ENCODE data around the gene TRMT112.

- no peak for TF ChIP-seq POLR2A (IDR thresholded peaks at IDR 0.05; ENCODE audit: low read length)
- no peak for TF ChIP-seq CTCF (IDR thresholded peaks at IDR 0.05)
- no peak for TF ChIP-seq RFX5 (IDR thresholded peaks at IDR 0.05)
- TF ChIP-seq RCOR1 (IDR thresholded peaks at IDR 0.05; ENCODE audit: low read depth, low read length) = no peak
- no peak for TF ChIP-seq GATA3 (IDR thresholded peaks at IDR 0.05; ENCODE audit: borderline replicate concordance)
- no peak for TF ChIP-seq BHLHE40 (IDR thresholded peaks at IDR 0.05; ENCODE audit: low read depth, low read length)
- no peak for TF ChIP-seq JUN (IDR thresholded peaks at IDR 0.05)
- no peak for TF ChIP-seq NR3C1 (IDR thresholded peaks at IDR 0.05)
- TF ChIP-seq ZFP36 (IDR thresholded peaks at IDR 0.05; ENCODE audit: borderline replicate concordance, partially characterized antibody) = no peak
- TF ChIP-seq NPAS2 (CRISPR knock-in tag; IDR thresholded peaks at IDR 0.05; ENCODE audit: borderline replicate concordance) = no peak
- TF ChIP-seq KDM1A (IDR thresholded peaks at IDR 0.05; ENCODE audit: low read depth) = no peak
Observed at GRCh38 chr11:64327993-64328392, 10.6 kb upstream of the TRMT112 start.

All from A549 (cell line).